ENCODE results near the gene CCT3.

GRCh38 chr1:156376146-156376545 lies 38.1 kb upstream of the CCT3 start:
- TF ChIP-seq CTCF (IDR thresholded peaks at IDR 0.05) (no peak), POLR2AphosphoS5 (IDR thresholded peaks at IDR 0.05) (no peak), POLR2A (IDR thresholded peaks at IDR 0.05) (no peak)

Data from upper lobe of left lung (tissue), 4 donors.